Fibroblast of peridontal ligament (primary cell): Measurements from ENCODE around the gene ZBTB44.
"Not testable (repeated sequence)": the region's sequence is repeated elsewhere in the genome, so short reads cannot be mapped to it uniquely, and the experiment has no call there.

Source experiments
- DNase-seq: peaks from one replicate; pipeline ENCODE4 v3.0.0-alpha.2; 2010; ENCODE audit errors: extremely low read depth

Gene ZBTB44

DNA sequence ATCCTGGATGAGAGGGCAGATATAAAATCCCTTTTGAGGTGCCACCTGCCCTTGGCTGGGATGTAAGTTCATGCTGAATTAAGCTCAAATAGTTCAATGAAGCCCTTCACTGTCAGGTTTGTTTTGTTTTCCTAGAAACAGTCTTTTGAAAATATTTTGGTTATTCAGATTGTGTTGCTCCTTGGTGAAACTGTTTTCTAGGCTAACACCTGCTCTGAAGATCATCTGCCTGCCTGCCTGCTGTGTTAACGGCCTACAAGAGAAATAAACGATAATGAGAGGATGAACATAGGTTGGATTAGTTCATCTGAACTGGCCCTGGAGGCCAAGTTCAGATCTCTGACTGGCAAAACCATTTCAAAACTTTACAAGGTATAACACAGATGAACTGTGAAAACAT is 67.4 kb downstream of the ZBTB44 start:
- no peak for DNase-seq

GRCh38 chr11:130246738-130247137 is 68.0 kb downstream of the ZBTB44 start:
- DNase-seq, result peak; percentile 23

DNA sequence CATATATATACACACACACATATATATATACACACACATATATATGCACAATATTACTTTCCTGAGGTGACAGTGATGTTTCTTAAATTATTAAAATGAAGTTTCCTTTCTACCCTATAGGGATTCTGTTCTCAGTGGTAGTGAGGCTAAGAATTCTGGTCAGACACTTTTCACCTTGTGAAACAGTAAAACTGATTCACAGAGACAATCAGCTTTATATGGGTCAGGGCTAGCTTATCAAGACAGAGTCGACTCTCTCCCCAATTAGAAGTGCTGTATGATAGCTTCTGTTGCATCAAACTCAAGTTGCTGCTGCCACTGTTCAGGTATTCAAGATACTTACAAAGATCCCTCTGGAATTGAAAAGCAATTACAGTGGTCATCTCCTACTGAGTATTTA is 68.4 kb downstream of the ZBTB44 start:
- no peak for DNase-seq

GRCh38 chr11:130245375-130245774 is 69.3 kb downstream of the ZBTB44 start:
- not testable (repeated sequence) for DNase-seq

DNA sequence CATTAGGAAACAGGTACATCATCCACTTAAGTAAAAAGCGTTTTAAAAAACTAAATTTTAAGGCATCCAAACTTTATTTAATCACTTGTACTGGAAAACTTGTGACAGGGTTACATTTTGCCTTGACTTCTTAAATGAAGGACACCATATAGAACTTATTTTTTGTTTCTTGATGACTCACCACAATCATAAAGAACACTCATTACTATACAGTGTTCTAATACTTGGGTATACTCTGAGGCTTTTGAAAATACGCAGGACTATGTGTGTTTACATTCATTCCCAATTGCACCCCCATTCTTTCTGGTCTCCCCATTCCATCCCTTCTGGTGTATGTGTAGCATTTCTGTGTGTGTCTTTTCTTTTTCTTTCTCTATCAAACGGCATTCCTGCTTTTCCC is 69.9 kb downstream of the ZBTB44 start:
- no peak for DNase-seq

DNA sequence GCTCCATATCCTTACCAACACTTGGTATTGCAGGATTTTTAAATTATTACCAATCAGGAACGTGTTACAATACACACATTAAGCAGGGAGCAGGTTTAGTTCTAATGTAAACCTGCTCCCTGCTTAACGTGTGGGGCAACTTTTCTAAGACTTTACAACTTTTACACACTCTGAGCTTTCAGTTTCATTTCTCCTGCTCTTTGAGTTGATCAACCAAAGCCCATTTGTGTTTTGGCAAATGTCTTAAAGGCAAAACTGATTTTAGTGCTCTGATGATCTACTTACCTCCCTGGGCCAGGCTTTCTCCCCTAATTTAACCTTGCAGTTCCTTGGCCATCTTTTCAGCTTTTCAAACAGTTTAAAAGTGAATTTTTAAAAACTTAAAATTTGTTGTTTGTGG is 70.9 kb downstream of the ZBTB44 start:
- peak; percentile 43 for DNase-seq

- no peak for DNase-seq
These were observed 73.0 kb downstream of the ZBTB44 start for GRCh38 chr11:130241713-130242112.

DNA sequence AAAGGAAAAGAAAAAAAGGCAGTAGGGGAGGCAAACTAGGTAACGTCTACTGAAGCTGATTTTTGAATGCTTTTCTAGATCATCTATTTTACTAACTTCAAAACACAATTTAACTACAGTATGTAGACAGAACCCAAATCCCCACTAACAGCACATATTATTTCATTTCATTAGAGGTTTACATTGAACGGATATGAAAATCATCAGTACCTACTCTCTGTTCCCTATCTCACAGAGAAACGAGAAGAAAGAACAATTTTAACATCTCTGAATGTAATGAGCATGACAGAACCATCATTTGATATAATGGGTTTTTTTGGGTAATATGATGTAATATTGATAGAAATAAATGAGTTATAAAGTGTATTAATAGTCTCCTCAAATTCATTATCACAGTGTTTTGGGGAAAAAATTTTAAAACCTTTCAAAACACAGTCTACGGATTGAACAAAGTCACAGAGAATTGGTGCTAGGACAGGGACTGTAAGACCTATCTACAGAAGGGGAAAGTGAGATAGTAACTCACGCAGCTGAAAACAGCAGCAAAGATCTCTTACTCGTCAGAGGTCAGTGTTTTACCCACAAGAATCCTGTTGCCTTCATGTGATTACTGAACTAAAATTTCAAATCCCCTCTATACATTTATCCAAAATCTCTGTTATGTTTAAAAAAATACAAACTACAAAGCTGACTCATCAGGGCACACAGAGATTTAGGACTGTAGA is 77.3 kb downstream of the ZBTB44 start:
- no peak for DNase-seq

GRCh38 chr11:130234315-130234714 is 80.4 kb downstream of the ZBTB44 start:
- no peak for DNase-seq

- DNase-seq, result not testable (repeated sequence)
These were observed 80.8 kb downstream of the ZBTB44 start for GRCh38 chr11:130233888-130234287.

GRCh38 chr11:130233486-130233885 is 81.2 kb downstream of the ZBTB44 start:
- DNase-seq, result not testable (repeated sequence)

DNA sequence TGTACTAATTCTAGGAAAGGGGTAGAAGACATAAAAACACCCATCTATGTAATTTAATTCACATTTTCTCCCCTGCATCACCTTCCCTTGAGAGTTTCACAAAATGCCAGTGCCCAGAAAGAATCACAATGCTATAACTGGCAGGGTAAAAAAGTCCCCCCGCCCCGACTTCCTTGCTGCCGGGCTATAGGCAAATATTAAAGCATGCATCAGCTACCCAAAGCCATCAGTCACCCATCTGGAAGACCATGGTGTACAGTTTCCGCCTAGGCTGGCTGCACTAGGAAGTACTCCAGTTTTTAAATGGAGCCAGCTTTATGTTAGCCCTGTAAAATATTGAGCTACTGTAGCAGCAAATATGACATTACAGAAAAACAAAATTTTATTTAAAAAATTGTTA is 87.3 kb downstream of the ZBTB44 start:
- DNase-seq, result no peak

GRCh38 chr11:130223291-130223971 is 91.3 kb downstream of the ZBTB44 start:
- DNase-seq, result no peak

- DNase-seq, result no peak
These were observed 94.2 kb downstream of the ZBTB44 start for GRCh38 chr11:130220311-130221035.

DNA sequence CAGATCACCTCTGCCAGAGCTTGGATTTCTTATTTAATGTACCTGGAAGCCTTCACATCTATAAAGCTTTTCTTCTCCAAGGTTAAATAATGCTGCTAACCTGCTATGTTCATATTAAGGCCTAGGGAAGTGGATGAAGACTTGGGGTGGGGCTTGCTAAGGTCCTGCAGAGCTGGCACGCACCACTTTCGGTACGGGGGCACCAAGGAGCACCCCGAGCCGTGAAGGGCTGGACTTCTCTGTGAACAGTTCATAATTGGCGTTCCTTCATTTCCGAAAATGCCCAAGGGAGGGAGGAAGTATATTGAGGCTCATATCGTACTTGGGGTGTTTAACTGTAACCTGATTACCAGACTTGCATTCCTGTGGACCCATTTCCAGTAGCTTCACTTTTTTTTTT is 95.6 kb downstream of the ZBTB44 start:
- DNase-seq, result no peak

GRCh38 chr11:130218501-130219070 is 96.1 kb downstream of the ZBTB44 start:
- no peak for DNase-seq

DNA sequence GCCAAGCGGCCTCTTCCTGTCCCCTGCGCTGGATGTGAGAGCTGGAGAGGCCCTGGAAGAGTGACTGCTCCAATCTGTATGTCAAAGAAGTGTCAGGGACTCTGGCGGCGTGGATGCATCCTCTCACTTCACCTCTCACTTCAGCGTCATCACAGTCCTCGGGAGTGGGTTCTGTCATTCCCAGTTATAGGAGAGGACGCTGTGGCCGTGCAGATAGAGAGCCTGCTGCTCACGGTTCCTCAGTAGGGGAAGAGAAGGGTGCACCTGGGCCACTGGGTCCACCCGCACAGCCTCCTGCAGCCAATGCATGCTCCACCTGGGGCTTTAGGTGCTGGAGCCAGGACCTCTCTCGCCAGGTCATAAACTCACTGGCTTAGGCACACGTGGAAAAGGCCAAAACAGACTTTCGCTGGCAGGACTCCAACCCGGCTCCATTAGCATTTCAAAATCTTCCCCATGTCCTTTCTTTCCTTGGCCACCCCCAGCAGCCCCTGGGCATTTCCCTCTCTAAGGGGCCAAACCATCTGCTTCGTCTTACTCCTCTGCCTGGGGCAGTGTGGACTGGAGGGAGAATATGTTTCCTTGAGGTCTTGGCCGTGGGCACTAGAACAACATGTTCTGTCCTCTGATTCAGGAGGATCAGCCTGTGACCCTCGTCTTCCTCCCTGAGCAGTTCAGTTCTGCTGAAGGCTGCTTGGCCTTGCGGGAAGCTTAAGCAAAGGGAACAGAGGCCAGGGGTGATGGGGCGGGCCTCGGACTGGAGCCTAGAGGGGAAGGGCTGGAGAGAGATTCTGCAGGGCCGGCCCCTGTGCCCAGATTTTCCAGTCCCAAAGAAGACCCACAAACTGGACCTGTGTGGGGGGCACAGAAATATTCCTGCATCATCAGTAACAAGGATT is 97.3 kb downstream of the ZBTB44 start:
- DNase-seq, result no peak

DNA sequence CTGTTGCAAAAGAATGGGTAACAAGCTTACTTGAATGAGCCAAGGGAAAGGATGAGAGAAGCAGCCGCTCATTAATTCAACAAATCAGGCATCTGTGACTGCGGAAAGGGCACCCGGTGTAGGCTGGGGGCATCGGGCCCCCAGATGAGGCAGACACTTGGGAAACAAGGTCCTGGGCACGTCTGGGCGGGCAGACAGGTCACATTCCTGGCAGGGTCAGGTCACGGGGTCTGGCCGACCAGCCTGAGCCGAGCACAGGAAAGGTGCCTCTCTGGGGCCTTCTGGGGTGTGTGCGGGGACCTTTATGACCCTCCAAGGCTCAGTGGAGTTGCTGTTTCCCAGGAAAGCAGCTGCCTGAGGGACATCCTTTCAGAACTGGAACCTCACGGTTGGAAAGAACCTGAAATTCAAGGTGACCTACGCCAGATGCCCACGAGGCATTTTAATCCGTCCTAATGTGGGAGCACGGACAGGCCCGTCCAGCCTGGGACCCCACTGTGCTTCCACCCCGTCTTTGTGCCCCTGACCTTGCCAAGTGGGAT is 98.1 kb downstream of the ZBTB44 start:
- no peak for DNase-seq

- no peak for DNase-seq
These were observed 98.5 kb downstream of the ZBTB44 start for GRCh38 chr11:130216221-130216550.

- DNase-seq, result no peak
These were observed 99.0 kb downstream of the ZBTB44 start for GRCh38 chr11:130215531-130216220.
